Adipocyte (in vitro differentiated cells): ENCODE data around the gene KRTAP5-1.
"Not testable (repeated sequence)": the region's sequence is repeated elsewhere in the genome, so short reads cannot be mapped to it uniquely, and the experiment has no call there.

Experiments used
- DNase-seq: peaks from one replicate; pipeline ENCODE4 v3.0.0-alpha.2; 2015; ENCODE audit warnings: low read depth
- H3K27me3 ChIP-seq: replicated peaks from 2 replicates; pipeline ENCODE4 v1.7.0; 2013; ENCODE audit warnings: mild to moderate bottlenecking, low read length, moderate library complexity; ENCODE audit not compliant: control insufficient read depth, insufficient read depth
- H3K36me3 ChIP-seq: 2 replicates; pipeline ENCODE4 v1.7.0; 2013; ENCODE audit warnings: low read length, mild to moderate bottlenecking, moderate library complexity; ENCODE audit not compliant: control insufficient read depth, insufficient read depth, severe bottlenecking
- H3K4me1 ChIP-seq: 2 replicates; pipeline ENCODE4 v1.7.0; 2013; ENCODE audit warnings: mild to moderate bottlenecking, low read length, moderate library complexity; ENCODE audit not compliant: control insufficient read depth, insufficient read depth
- H3K4me3 ChIP-seq: 2 replicates; pipeline ENCODE4 v1.7.0; 2013; ENCODE audit warnings: mild to moderate bottlenecking, low read length, moderate library complexity
- H3K9ac ChIP-seq: 2 replicates; pipeline ENCODE4 v1.7.0; 2013; ENCODE audit warnings: mild to moderate bottlenecking, low read length, moderate library complexity
- H3K9me3 ChIP-seq: 2 replicates; pipeline ENCODE4 v1.7.0; 2013; ENCODE audit warnings: mild to moderate bottlenecking, low read length, moderate library complexity; ENCODE audit not compliant: control insufficient read depth

Gene KRTAP5-1

GRCh38 chr11:1581976-1582375 lies 3.1 kb downstream of the KRTAP5-1 start:
- Histone ChIP-seq H3K4me3 (no peak overlapping the region), H3K27me3 (peaks cover 34% of the 10 kb centered on the region), H3K9me3 (peaks cover 13% of the 10 kb centered on the region), H3K36me3 (no peaks in the 10 kb centered on the region), H3K4me1 (no peaks in the 10 kb centered on the region), H3K9ac (no peak overlapping the region)
- no peak for DNase-seq

- peaks cover 13% of the 10 kb centered on the region for H3K9me3 ChIP-seq
- H3K36me3 ChIP-seq, result no peaks in the 10 kb centered on the region
- H3K4me1 ChIP-seq, result peaks cover 3% of the 10 kb centered on the region
- H3K9ac ChIP-seq, result no peak overlapping the region
- DNase-seq, result no peak
- no peak overlapping the region for H3K4me3 ChIP-seq
- H3K27me3 ChIP-seq, result peaks cover 34% of the 10 kb centered on the region
Measured at GRCh38 chr11:1576825-1577224, 8.3 kb downstream of the KRTAP5-1 start.

GRCh38 chr11:1575756-1576155 lies 9.3 kb downstream of the KRTAP5-1 start:
- not testable (repeated sequence) for H3K4me1 ChIP-seq, H3K9ac ChIP-seq, H3K36me3 ChIP-seq, DNase-seq, H3K4me3 ChIP-seq
- Histone ChIP-seq H3K27me3 (peaks cover 29% of the 10 kb centered on the region), H3K9me3 (peaks cover 13% of the 10 kb centered on the region)

- H3K4me3 ChIP-seq, result no peak overlapping the region
Measured at GRCh38 chr11:1574933-1575242, 10.2 kb downstream of the KRTAP5-1 start.

GRCh38 chr11:1574238-1574932 lies 10.7 kb downstream of the KRTAP5-1 start:
- peak; percentile 80 for DNase-seq
- Histone ChIP-seq H3K9me3 (peaks cover 13% of the 10 kb centered on the region), H3K9ac (no peak overlapping the region), H3K27me3 (peaks cover 29% of the 10 kb centered on the region), H3K4me3 (no peak overlapping the region), H3K36me3 (no peaks in the 10 kb centered on the region), H3K4me1 (peaks cover 3% of the 10 kb centered on the region)

More at GRCh38 chr11:1574933-1575242, 10.2 kb downstream of the KRTAP5-1 start:
- Histone ChIP-seq H3K4me1 (peaks cover 3% of the 10 kb centered on the region), H3K9ac (no peak overlapping the region), H3K36me3 (no peaks in the 10 kb centered on the region), H3K27me3 (peaks cover 29% of the 10 kb centered on the region), H3K9me3 (peaks cover 13% of the 10 kb centered on the region)
- no peak for DNase-seq

GRCh38 chr11:1573903-1574237 lies 11.2 kb downstream of the KRTAP5-1 start:
- H3K27me3 ChIP-seq, result peaks cover 29% of the 10 kb centered on the region
- no peak overlapping the region for H3K4me3 ChIP-seq
- H3K36me3 ChIP-seq, result no peaks in the 10 kb centered on the region
- DNase-seq, result peak; percentile 15
- peaks cover 3% of the 10 kb centered on the region for H3K4me1 ChIP-seq
- H3K9me3 ChIP-seq, result peaks cover 11% of the 10 kb centered on the region
- no peak overlapping the region for H3K9ac ChIP-seq

- peak; percentile 24 for DNase-seq
- H3K27me3 ChIP-seq, result peaks cover 26% of the 10 kb centered on the region
- no peak overlapping the region for H3K9ac ChIP-seq
- no peak overlapping the region for H3K4me3 ChIP-seq
- H3K9me3 ChIP-seq, result peaks cover 5% of the 10 kb centered on the region
- H3K36me3 ChIP-seq, result no peaks in the 10 kb centered on the region
- H3K4me1 ChIP-seq, result peaks cover 3% of the 10 kb centered on the region
Measured at GRCh38 chr11:1573077-1573902, 11.8 kb downstream of the KRTAP5-1 start.

GRCh38 chr11:1572197-1573076 lies 12.6 kb downstream of the KRTAP5-1 start, which contains the start of gene DUSP8:
Gene DUSP8 (minus strand): TSS chr11:1572271. CDS start chr11:1565826, 6,445 bp downstream.
- H3K9ac ChIP-seq, result no peak within 1 kb of the TSS
- H3K27me3 ChIP-seq, result peaks cover 21% of the 10 kb centered on the region
- H3K36me3 ChIP-seq, result no peaks in the 10 kb centered on the region
- peaks cover 3% of the 10 kb centered on the region for H3K4me1 ChIP-seq
- no peaks in the 10 kb centered on the region for H3K9me3 ChIP-seq
- H3K4me3 ChIP-seq, result no peak within 1 kb of the TSS
- DNase-seq, result peak; percentile 96

GRCh38 chr11:1571760-1572196 lies 13.3 kb downstream of the KRTAP5-1 start:
- no peaks in the 10 kb centered on the region for H3K9me3 ChIP-seq
- H3K36me3 ChIP-seq, result no peaks in the 10 kb centered on the region
- peaks cover 17% of the 10 kb centered on the region for H3K27me3 ChIP-seq
- H3K4me1 ChIP-seq, result peaks cover 3% of the 10 kb centered on the region
- no peak overlapping the region for H3K9ac ChIP-seq
- H3K4me3 ChIP-seq, result no peak overlapping the region
- DNase-seq, result no peak

- H3K27me3 ChIP-seq, result peaks cover 14% of the 10 kb centered on the region
- no peak overlapping the region for H3K4me3 ChIP-seq
- no peaks in the 10 kb centered on the region for H3K36me3 ChIP-seq
- H3K4me1 ChIP-seq, result peaks cover 3% of the 10 kb centered on the region
- DNase-seq, result no peak
- H3K9ac ChIP-seq, result no peak overlapping the region
- no peaks in the 10 kb centered on the region for H3K9me3 ChIP-seq
Measured at GRCh38 chr11:1570896-1571759, 14.0 kb downstream of the KRTAP5-1 start.
